Measurements from ENCODE around the gene ZFP3.

GRCh38 chr17:5033352-5034015, 44.8 kb upstream of the ZFP3 start:
- TF ChIP-seq MAX (IDR thresholded peaks at IDR 0.05; ENCODE audit: low read depth) (no peak), CTCF (IDR thresholded peaks at IDR 0.05) (no peak), TAF1 (IDR thresholded peaks at IDR 0.05; ENCODE audit: borderline replicate concordance, low read depth, low read length) (no peak), YY1 (IDR thresholded peaks at IDR 0.05; ENCODE audit: low read depth) (no peak), USF1 (IDR thresholded peaks at IDR 0.05; ENCODE audit: borderline replicate concordance, low read depth) (no peak), EP300 (IDR thresholded peaks at IDR 0.05; ENCODE audit: borderline replicate concordance in 1 of 2, low read depth in 1 of 2, low read length in 1 of 2) (no peak), MXI1 (IDR thresholded peaks at IDR 0.05; ENCODE audit: low read depth, low read length) (no peak), RAD21 (IDR thresholded peaks at IDR 0.05; ENCODE audit: low read length) (no peak)
